ENCODE data around the gene BEGAIN. TPM values are rescaled to one million over a fixed set of nuclear protein-coding genes. Genes with fewer than 3 reads are reported as not detected.

Gene BEGAIN
- total and polyA plus RNA-seq, 9 of the 15 experiments (the other 6 are each of a cell fraction or from before 2014, with no cell fraction given) = 0.07 to 0.68 (median 0.55) TPM; not detected in 3

DNA sequence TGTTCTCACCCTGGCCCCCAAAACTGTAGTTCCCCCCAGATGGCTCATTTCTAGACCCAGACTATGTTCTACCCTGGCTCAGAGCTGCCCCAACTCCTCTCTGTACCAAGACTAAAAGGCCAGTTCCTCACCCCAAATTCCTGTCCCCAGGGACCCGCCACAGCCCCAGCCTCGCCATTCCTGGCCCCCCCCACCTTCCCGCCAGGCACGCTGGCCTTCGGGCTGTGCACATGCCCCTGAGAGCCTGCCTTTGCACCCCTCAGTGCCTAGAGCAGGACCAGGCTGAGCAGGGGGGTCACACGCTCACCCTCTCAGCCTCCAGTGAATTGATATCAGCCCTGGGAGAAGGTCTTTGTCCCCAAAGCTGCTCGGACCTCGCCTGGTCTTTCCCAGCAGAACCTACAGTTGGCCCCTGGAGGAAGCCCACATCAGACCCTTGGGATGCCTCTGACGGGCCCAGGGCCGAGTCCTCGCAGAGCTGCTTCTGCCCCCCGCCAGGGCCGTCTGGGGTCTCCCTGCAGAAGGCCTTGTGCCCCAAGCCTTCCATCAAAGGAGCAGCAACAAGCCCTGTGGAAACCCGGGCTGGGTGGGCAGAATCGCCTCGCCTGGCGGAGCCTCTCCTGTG, 32.4 kb downstream of the BEGAIN start:
- in situ Hi-C loops (cut with MboI) = no loop called here
- H3K27ac ChIP-seq (ENCODE audit: extremely low read depth, low read depth, low read length) = no peak overlapping the region
- no peak for ATAC-seq
- H3K4me1 ChIP-seq (replicated peaks in 1 of 2; ENCODE audit: control insufficient read depth in 2 of 2, insufficient read depth in 2 of 2, low read length in 2 of 2) = peaks cover 5 to 50% of the 10 kb centered on the region in 2 experiments
- no peak overlapping the region for H3K9ac ChIP-seq (ENCODE audit: insufficient read depth in 1 of 2, low read depth in 2 of 2, low read length in 2 of 2)
- DNase-seq (ENCODE audit: extremely low read depth in 1 of 4, low spot score in 3 of 4) = no peak
- H3K79me2 ChIP-seq (ENCODE audit: control insufficient read depth, insufficient read depth, low read length) = no peaks in the 10 kb centered on the region
- ChIA-PET POLR2A (interaction anchor here (0.5 to 0.6 kb wide), 3 partner anchors 144 to 318 kb away, joined by 3 to 4 read pairs (median 3); no protein-coding TSS in a partner anchor), CTCF (ENCODE audit: low intra/inter-chr PET ratio) (no interaction called here)
- intact Hi-C loops (cut with micrococcal nuclease) = no loop called here
- no peaks in the 10 kb centered on the region for H3K9me1 ChIP-seq (ENCODE audit: control insufficient read depth, insufficient read depth, low read length)
- whole genome bisulfite sequencing (ENCODE audit: insufficient coverage, low coverage, missing lambda C conversion rate) = 63% methylated on average over 6 of the region's 17 CpGs
- TF ChIP-seq ZNF384 (IDR thresholded peaks at IDR 0.05; ENCODE audit: low read depth, low read length) (no peak), SREBF1 (IDR thresholded peaks at IDR 0.05; ENCODE audit: borderline replicate concordance, low read depth, low read length) (no peak), ZNF444 (CRISPR knock-in tag; IDR thresholded peaks at IDR 0.05) (no peak), U2AF1 (optimal IDR thresholded peaks at IDR 0.05; ENCODE audit: low read depth, low read length) (no peak), WHSC1 (IDR thresholded peaks at IDR 0.05; ENCODE audit: low read length) (no peak)
- TF ChIP-seq, protein P1, sequence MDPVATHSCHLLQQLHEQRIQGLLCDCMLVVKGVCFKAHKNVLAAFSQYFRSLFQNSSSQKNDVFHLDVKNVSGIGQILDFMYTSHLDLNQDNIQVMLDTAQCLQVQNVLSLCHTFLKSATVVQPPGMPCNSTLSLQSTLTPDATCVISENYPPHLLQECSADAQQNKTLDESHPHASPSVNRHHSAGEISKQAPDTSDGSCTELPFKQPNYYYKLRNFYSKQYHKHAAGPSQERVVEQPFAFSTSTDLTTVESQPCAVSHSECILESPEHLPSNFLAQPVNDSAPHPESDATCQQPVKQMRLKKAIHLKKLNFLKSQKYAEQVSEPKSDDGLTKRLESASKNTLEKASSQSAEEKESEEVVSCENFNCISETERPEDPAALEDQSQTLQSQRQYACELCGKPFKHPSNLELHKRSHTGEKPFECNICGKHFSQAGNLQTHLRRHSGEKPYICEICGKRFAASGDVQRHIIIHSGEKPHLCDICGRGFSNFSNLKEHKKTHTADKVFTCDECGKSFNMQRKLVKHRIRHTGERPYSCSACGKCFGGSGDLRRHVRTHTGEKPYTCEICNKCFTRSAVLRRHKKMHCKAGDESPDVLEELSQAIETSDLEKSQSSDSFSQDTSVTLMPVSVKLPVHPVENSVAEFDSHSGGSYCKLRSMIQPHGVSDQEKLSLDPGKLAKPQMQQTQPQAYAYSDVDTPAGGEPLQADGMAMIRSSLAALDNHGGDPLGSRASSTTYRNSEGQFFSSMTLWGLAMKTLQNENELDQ (CRISPR knock-in tag; IDR thresholded peaks at IDR 0.05; ENCODE audit: borderline replicate concordance) = no peak
- TF ChIP-seq, protein P2, sequence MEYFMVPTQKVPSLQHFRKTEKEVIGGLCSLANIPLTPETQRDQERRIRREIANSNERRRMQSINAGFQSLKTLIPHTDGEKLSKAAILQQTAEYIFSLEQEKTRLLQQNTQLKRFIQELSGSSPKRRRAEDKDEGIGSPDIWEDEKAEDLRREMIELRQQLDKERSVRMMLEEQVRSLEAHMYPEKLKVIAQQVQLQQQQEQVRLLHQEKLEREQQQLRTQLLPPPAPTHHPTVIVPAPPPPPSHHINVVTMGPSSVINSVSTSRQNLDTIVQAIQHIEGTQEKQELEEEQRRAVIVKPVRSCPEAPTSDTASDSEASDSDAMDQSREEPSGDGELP (CRISPR knock-in tag; IDR thresholded peaks at IDR 0.05; ENCODE audit: borderline replicate concordance) = no peak
- no TSS peak for BruUV-seq (replicated peaks)
- H3K27me3 ChIP-seq (ENCODE audit: control insufficient read depth in 2 of 2, insufficient read depth in 2 of 2, low read length in 2 of 2) = peaks cover 4 to 27% of the 10 kb centered on the region in 2 experiments; a peak in 4 of 5 replicates
- FAIRE-seq = no peak
- H2AFZ ChIP-seq (ENCODE audit: low read depth, low read length) = no peak overlapping the region
- H3K4me3 ChIP-seq = no peak overlapping the region
- no peaks in the 10 kb centered on the region for H3K36me3 ChIP-seq (ENCODE audit: control insufficient read depth, insufficient read depth, low read length)
- H3K4me2 ChIP-seq (ENCODE audit: insufficient read depth, low read length) = no peak overlapping the region
- H3K9me3 ChIP-seq (replicated peaks; ENCODE audit: control insufficient read depth, insufficient read depth, low read depth, low read length) = no peaks in the 10 kb centered on the region
- H4K20me1 ChIP-seq (replicated peaks; ENCODE audit: control insufficient read depth, insufficient read depth, low read length) = no peaks in the 10 kb centered on the region; the same call in 1 of the 2 replicates

All from K562 (cell line).